HCEC 1CT (cell line): ENCODE results near the gene CSMD2.

Experiments used
- DNase-seq: peaks from one replicate; pipeline ENCODE4 v3.0.0-alpha.2; 2017

The CSMD2 gene

DNA sequence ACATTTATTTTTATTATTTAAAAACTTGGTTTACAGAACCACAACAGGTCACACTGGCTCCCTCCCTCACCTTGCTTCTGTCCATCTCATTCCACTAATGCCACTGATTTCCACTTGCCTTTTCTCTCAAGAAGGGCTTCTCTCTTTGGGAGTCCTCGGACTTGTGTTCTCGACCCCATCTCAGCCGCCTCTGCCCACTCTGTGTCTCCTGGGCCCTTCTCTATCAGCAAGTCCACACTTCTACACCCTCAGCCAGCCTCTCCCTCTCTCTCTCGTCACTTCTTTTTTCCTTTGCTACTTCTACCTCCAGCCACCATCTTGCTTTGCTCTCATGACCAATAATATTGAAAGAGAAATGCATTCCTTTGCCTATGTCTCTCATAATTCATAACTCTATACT is 171.7 kb downstream of the CSMD2 start:
- DNase-seq, result no peak

DNA sequence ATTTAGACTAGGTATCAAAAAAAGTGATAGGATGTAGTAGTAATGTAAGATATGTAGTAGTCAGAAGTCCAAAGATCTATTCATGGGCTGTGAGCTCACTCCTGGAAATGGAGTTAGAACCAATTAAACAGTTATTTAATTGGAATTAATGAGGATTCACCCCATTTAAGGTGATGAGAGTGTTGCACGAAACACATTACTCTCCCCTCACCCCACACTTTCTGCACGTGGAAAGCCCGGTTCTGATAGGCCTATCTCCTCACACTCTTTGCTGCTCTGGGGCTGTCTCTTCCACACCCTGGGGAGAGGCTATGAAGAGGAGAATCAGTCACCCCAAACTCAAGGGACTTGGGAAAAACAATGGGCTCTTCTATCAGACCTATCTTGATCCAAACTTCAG is 174.7 kb downstream of the CSMD2 start:
- no peak for DNase-seq

DNA sequence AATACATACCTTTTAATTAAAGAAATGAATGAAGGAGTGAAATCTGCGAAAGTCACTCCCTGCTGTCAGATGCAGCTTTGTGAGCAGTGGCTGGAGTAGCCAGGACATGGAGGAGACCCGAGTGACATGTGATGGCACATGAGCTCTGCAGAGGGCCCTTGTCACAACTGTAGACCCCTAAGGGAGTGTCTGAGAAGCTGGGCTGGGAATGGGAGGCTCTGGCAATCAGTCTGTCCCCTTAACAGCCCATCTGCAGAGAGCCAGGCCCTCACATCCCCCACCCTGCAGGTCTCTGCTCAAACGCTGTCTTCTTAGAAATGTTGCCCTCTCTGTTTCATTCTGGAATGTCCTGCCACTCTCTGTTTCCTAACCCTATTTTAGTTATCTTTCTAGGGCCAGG is 176.9 kb downstream of the CSMD2 start:
- DNase-seq, result no peak

DNA sequence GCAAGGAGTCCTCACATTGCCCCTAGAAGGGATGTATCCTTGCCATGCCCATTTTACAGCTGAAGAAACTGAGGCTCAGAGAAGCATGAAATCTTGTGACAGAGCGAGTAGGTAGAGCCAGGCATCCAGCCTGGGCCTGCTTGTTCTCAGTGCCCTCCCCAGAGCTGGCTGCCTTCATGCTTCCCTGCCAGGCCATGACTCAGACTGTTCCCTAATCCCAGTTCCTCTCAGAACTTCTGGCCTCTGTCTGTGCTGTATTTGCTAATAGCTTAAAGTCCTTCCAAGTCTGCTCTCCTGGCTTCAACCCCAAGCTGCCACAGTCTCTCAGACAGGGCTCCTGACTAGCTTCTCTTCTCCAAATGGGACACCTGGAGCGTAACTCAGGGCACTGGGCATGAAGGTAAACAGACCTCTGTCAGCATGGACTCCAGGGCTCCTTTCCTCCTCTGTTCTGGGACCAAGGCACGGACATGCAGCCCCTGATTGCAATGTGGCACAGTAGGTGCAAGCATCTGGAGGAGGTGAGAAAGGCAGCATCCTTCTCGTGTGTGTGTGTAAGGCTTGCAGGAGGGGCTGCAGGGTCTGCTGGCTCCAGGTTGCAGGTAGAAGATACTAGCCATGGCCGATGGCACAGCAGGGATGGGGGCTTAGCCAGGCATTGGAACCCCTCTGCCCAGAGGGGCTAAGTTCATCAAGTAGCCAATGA is 178.5 kb downstream of the CSMD2 start:
- DNase-seq, result peak; percentile 64

DNA sequence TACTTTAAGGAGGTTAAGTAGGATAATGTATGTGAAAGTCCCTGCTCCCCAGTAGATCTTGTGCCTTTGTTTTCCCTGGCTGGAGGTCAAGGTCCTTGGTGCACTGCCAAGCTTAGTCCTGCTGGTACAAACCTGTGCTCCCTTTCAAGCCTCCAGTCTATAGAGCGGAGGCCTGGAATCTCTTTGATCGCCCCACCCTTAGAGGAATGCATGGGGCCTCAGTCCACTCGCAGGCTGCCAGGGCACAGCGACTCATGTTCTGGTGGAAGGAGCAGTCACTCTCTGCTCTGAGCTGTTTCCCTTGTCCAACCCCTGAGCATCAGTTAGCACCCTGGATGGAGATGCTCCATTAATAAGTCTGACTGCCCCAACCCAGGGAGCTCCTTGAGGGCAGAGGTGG is 179.4 kb downstream of the CSMD2 start:
- peak; percentile 50 for DNase-seq

DNA sequence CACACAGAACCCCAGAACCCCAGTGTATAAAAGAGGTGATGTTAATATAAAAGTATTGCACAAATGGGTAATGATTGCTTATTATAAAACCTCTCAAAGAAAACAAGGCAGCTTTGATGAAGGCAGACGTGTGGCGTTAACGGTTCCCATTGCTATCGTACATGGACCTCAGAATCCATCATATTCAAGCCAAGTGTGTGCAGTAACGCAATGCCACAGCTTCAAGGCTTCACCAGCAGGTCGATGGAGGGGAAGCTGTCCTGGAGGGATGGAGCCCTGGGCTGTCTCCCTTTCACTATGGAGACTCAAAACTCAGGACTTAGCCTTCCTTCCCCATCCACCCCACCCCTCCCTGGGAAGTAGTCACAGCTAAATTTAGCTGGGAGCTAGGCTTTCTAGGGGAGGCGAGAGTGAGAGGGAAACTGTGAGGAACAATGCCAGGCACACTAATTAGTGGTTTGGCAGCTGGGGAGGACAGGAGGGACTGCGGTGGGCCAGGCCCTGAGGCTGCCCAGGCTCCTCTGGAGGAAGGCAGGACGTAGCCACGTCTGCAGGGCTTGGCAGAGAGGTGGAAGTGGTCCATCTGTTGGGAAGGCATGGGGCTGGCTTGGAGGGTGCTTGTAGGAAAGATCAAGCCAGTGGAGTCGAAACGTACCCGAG is 180.0 kb downstream of the CSMD2 start:
- DNase-seq, result no peak

DNA sequence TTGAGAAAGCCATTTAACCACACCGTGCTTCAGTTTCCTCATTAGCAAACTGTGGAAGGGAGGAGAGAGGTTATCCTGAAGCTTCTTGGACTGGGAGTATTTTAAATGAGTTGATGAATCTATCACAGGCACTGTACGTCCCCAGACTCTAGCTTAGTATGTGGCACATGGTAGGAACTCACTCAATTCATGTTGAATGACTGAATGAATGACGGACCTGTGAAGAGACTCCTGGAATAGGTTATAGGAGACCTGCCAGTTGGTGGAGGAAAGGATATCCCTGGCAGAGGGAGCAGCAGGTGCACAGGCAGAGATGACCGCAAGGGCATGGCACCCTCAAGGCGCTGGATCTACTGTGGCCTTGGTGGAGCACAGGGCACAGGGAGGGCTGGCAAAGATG is 182.6 kb downstream of the CSMD2 start:
- DNase-seq, result no peak

DNA sequence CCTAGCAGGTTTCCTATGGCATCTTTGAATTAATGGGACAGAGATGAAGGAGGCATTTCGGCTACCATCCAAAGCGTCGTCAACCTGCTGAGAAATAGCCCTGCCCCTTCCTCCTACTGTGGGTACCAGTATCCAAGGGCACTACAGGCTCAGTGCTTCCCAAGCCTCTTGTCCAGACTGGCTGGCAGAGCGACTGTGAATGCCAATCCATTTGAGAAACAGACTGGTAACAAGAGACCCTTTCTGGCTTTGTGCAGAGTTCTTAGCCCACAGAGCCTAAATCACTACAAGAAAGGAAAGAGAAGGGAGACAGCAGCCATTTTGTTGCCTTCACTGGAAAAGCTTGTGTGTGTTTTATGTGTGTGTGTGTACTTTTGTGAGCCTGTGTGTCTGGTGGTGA is 185.7 kb downstream of the CSMD2 start:
- DNase-seq, result no peak

DNA sequence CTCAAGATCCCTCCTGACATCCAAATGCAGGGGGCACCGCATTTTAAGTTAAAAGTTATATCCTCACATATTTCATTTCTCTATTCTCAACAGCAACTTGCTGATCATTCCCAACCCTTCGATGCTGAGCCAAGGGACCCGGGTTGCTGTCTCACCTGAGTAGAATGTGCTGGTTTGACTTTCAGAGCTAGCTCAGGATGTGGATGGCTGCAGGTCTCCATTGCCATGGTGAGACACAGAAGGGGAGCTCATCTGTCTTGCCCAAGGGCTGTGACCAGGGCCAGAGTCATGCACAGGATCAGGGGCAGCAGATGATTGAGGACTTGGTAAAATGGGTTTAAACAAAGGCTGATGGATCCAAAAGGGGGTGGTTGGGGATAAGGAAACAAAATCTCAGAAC is 189.1 kb downstream of the CSMD2 start:
- no peak for DNase-seq

DNA sequence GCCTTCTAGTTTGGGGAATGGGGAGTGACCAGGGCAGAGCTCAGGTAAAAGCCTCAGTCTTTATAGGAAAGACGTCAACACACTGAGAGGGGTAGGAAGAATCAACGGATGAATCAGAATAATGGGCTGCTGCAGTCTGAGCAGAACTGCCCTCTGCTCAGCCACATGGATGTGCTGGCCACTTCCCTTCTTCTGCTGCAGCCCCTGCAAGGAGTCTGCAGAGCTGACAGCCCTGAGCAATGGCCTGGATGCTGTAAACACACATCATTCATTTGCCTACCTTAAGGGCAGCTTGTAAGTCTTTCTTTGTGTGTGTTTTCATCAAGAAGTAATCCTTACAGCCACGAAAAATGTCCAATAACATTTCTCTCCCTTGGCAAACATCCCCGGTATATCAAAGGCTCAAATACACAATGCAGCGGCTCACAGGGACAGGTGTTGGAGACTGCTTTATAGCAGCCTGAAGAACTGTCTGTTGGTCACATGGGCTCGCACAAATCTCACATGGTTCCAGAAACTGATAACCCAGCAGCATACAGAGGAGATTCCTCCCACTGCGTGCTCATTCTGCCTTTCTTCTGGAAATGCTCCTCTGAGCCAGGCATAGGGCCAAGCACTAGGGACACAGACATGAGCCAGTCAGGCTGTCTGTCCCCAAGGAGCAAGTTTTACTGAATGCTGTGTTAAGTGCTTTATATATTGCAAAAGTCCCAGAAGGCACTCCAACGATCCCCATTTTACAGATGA is 191.1 kb downstream of the CSMD2 start:
- no peak for DNase-seq

DNA sequence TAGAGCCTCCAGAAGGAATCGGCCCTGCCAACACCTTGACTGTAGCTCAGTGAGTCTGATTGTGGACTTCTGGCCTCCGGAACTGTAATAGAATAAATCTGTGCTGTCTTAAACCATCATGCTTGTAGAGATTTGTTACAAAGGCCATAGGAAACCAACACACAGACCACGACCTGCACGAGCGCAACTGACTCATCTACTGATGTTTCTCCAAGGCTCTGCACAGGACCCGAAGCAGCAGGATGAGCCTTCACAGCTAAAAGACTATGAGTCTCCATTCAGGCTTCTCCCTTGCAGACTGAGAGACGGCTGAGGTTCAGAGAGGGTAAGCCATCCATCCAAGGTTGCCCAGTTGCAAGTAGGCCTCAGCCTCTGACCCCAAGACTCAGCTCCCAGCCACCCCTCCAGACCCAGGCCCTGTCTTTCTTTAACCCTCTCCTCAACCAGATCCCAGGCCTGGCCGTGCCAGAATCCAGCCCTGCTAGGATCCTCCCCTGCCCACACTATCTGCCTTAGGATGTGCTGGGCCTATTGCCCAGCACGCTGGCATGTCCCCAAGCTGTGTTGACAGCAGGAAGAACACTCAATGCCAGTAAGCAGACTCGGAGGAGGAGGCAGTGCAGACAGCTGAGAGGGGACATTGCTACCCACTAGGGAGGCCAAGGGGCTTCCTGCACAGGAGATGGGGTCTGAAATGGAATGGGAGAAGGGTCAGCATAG is 192.2 kb downstream of the CSMD2 start:
- DNase-seq, result no peak

DNA sequence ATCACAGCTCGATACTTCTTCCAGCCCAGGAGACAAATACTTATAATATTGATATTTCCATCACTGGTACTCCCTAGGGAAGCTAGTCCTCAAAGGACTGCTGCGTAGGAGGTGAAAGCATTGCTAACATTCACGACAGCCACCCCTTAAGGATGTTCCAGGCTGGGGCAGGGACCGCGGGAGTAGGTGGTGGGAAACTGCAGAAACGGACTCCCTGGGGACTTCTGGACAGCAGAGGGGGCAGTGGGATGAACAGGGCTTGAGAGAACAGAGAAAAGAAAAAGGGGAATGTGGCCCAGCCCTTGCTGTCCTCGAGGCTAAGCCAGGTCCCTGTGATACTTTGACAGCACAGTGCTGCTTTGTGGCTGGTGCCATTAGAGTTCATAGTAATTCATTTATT is 193.1 kb downstream of the CSMD2 start:
- DNase-seq, result no peak

DNA sequence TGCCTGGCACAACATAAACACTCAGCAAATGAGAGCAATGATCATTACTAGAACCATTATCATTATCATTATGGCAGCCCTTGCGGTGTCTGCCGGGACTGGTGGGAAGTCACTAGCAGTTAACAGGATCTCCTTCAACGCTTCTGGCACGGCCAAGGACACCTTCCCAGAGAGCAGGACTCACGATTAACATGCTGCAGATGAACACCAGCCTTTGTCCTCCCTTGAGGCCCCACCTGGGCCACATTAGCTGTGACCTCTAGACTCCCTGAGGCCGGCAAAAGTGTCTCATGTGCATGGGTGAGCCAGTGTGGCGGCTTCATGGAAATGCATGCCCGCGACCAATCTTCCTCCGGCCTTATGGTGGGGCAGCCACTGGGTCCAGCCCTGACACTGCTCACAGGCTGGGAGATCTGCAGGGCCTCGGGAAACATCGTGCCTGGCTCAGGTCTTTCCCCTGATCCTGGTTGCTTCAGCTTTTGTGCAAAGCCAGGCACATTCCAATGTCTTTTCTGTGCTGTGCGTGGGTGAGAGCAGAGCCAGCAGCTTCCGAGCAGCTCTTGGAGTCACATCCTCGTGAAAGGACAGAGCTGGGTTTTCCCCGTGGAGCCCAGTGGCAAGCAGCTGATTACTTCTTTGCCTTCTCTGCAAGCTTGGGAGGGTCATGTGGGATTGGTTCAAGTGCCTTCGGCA is 193.9 kb downstream of the CSMD2 start:
- DNase-seq, result no peak

DNA sequence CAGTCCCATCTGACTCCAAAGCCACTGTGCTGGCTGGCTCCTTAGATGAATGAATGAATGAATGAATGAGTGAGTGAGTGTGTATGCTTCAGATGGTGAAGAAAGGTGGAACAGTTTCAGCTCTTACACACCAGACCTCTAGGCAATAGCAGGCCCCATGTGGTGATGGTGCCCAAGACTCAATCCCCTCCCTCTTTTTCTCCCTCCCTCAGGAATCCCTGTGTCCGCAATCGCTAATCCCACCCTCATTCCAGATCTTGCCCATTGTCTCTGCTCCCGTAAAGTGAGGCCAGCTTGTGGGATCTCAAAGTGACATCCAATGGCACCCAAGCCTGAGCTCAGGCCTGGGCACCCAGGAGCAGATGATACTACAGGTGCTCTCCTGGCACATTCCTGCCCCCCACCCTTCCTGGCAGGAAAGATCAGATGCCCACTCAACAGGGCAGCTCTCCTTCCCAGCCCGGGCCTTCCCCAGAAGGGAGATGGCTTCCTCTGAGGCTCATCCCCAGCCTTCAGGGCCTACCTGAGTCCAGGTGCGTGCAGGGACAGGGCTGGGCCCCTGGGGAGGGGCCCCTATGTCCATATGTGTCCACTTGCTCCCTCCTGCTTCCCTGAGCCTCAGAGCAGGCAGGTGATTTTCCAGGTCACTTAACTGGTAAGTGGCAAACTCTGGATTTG is 194.7 kb downstream of the CSMD2 start:
- DNase-seq, result no peak

DNA sequence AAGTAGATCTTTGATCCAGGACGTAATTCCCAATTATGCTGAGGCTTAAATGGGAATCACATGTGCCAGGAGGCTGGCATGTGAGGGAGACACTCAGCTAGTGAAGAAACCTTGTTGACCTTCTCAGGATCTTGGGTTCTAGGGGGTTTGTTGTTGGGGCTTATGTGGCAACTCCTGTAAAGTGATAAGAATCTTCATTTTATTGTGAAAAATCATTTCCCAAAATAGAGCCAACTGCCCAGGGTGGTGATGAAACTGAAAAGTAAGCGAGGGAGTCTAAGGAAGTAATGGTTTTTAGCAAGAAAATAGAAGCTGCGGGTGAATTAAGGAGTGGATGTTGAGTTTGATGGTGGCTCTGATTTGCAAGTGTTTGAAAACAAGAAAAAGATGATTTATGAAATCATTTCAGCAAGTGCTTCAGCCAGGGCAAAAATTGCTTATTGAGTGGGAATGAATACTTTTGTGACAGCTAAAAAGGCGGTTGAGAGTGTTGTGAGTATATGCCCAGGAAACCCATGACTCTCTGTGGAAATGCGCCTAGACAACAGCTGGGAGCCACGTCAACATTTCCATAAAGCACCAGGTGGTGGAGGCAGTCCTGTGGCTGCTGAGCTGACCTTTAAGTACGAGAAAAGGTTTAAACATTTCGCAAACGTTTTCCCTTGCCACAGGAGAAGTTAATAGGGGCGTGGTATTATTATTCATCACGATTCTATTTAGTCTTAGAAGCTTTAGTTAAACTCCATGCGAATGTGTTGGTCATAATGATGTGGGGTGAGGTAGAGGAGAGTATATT is 198.5 kb downstream of the CSMD2 start:
- peak; percentile 93 for DNase-seq

DNA sequence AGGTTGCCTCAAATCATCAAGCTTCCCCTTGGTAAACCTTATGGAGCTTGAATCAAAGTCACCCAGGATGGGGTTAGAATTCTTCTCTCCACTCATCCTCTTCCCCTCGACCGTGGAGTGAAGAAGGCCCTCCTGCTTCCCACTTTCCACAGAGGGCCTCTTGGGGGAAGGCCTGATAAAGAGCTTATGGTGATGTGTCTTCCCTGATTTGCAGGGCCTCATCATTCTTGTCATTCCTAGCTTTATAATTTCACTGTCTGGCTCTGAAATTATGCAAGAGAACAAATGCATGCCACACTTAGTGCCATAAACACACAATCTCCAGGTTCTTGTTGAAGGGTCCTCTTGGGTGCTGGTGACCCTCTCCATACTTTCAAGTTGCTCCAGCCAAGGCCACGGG is 199.9 kb downstream of the CSMD2 start:
- DNase-seq, result no peak

DNA sequence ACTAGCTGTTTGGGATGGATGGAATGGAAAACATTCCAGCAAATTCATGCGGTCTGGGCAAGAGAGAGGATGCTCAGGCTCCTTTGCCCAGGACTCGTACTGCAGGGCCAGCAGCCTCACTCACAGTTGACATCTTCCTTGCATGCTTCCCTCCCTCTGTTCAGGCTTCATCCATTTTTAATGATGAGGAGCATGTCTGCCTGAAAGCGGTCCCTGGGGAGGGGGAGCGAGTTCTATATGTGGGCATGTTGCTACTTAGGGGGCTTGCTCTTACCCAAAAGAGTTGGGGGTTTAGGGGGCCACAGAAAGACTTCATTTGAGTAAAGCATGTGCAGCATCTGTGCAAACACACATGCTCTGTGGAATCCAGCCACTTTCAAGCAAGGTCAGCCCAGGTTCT is 203.0 kb downstream of the CSMD2 start:
- no peak for DNase-seq

DNA sequence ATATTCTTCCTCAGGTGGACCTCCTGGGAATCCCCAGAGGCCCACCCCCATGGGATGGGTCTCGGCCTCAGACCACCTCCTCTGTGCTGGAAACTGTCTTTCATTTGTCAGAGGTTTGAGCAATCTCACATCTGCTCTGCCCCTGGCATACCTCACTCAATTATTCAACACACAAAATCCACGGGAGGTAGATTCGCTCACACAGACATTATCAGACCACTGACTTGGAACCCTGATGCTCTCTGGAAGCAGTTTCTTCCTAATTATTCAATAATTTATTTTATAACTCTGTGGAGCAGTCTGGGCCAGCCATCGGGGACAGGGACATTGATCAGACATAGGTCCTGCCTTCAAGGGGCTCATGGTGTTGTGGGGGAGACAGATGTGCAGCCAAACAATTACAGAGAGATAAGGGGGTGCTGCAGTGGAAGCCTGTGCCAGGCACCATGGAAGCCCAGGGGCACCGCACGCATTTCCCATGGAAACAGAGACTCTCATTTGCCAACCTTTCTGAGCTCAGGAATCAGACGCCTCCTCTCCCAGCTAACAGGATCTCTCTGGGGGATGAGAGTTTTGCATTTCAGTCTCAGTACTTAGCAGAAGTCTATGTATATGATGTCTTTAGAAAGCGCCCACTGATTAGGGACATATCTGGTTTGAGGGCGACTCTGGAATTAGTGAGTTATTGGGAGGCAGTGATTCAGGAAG is 204.7 kb downstream of the CSMD2 start:
- no peak for DNase-seq

DNA sequence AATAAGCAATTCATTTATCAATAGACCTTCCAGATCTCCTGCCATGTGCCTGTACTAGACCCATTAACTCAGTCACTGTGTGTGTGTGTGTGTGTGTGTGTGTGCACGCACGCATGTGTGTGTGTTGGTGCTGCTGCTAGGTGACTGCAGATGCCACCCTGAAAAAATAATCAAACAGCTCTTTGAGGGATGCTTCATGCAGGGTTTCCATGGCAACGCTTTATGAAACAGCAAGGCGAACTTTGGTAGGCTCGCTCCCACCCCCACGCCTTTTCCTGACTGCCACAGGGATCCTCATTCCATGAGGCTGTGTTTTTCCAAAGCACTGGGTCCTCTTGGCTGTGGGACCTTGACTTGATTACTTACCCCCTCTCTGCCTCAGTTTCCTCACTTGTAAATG is 207.2 kb downstream of the CSMD2 start:
- no peak for DNase-seq

DNA sequence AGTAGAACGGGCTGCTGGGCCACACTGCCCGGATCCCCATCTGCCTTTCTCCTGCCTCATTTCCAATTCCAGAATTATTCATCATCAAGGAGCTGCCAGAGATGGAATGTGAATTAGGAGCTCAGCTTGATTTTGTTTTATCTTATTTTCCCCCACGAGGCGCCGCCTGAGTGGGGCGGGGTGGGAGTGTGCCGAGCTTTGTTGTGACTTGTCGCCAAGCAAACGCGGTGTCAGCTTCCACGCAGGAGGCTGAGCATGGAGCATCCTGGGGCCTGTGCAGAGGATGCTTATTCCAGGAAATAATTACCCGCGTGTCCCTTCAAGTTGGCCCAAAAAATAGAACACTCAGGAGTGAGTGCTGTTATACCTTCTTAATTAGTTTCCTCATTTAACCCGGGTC is 209.9 kb downstream of the CSMD2 start:
- no peak for DNase-seq

DNA sequence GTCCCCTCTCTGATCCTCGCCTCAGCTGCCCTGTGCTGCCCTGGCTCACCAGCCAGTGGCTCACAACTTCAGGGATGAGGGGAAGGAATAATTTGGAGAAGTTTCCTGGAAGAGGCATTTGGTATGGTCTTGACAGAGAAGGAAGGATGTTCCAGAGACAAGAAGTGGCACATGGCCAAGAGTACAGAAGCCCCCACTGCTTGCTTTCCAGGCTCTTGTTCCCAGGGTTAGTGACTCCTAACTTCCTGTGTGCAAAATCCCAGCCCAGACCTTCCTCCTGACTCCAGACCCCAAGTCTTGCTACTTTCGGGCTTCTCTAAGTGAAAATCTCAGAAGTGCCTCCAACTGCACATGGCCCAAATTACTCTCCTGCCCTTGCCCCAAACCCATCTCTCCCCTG is 215.5 kb downstream of the CSMD2 start:
- DNase-seq, result no peak
